ENCODE data around the gene DCK. TPM values are rescaled to one million over a fixed set of nuclear protein-coding genes. Genes with fewer than 3 reads are reported as not detected.

The DCK gene
- total RNA-seq, 1 donor from 2014 or later = 15.5 TPM

DNA sequence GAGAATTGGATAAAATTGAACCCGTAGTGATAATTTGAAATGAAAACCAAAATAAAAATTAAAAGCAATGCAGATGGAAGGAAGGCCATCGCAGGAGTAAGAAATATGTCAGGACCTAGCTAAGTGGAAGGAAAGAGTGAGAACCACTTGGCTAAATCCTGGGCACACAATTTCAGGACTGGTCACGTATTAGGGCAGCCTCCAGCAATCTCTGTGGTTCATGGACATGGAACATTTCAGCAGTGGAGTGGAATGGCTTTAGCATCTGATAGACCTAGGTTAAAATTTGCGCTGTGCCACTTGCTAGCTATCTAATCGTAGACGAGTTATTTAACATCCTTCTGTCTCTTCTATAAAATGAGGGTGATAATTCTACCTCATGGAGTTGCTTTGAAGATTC is 71.1 kb downstream of the DCK start:
- H3K36me3 Mint-ChIP-seq = no peaks in the 10 kb centered on the region
- TF ChIP-seq CTCF (conservative IDR thresholded peaks at IDR 0.05) = no peak
- H3K9me3 Mint-ChIP-seq = peaks cover 5% of the 10 kb centered on the region
- peaks cover 4% of the 10 kb centered on the region for H3K4me1 Mint-ChIP-seq (ENCODE audit: unreplicated experiment)
- no peak for DNase-seq (ENCODE audit: extremely low spot score, unreplicated experiment)
- no peak overlapping the region for H3K27ac Mint-ChIP-seq
- no peak overlapping the region for H3K4me3 Mint-ChIP-seq
- no peaks in the 10 kb centered on the region for H3K27me3 Mint-ChIP-seq

DNA sequence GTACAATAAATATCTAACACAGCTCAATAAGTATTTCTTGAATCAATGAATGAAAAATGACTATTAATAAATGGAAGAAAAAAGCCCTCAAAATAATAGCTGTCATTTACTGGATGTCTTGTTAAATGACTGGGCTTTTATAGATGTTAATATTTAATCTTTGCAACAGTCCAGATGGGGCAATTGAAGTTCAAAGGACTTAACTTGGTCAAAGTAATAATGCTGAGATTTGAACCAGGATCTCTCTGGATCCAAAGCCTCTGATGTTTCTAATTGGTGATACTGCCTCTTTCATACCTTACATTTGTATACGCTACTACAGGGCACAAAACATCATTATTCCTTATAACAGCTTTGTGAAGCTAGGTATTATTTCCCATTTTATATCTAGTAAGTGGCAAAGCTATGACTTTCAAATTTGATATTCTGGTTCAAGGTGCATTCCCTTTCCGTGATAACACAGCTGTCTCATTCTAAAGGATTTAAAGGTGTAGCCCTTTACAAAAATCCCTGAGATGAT is 72.6 kb downstream of the DCK start:
- H3K27me3 Mint-ChIP-seq = no peaks in the 10 kb centered on the region
- no peaks in the 10 kb centered on the region for H3K36me3 Mint-ChIP-seq
- peaks cover 4% of the 10 kb centered on the region for H3K4me1 Mint-ChIP-seq (ENCODE audit: unreplicated experiment)
- peaks cover 5% of the 10 kb centered on the region for H3K9me3 Mint-ChIP-seq
- H3K27ac Mint-ChIP-seq = no peak overlapping the region
- no peak overlapping the region for H3K4me3 Mint-ChIP-seq
- no peak for DNase-seq (ENCODE audit: extremely low spot score, unreplicated experiment)
- no peak for TF ChIP-seq CTCF (conservative IDR thresholded peaks at IDR 0.05)

- Mint-ChIP-seq H3K27ac (peak overlapping the region; percentile 1), H3K27me3 (no peaks in the 10 kb centered on the region), H3K36me3 (no peaks in the 10 kb centered on the region), H3K9me3 (peaks cover 5% of the 10 kb centered on the region), H3K4me1 (ENCODE audit: unreplicated experiment) (peaks cover 4% of the 10 kb centered on the region), H3K4me3 (no peak overlapping the region)
- no peak for TF ChIP-seq CTCF (conservative IDR thresholded peaks at IDR 0.05)
- DNase-seq (ENCODE audit: extremely low spot score, unreplicated experiment) = no peak
Observed at GRCh38 chr4:71066737-71067716, 73.6 kb downstream of the DCK start.

DNA sequence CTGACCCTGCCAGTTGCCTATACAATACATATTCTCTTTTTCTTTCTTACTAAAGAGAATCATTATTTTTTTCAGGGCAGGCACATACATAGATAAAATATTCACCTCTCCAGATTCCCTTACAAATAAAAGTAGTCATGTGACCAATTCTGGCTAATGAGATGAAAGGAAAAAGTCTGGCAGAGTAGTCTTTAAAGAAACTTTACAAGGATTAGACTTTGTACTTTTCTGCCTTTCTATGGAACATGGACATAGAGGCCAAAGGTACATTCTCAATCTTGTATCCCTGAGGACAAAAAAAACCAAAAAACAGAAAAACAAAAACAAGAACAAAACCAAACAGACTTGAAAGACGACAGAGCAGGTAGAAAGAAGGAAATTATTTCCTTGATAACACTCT is 75.6 kb downstream of the DCK start:
- Mint-ChIP-seq H3K27ac (no peak overlapping the region), H3K4me3 (no peak overlapping the region), H3K36me3 (no peaks in the 10 kb centered on the region), H3K4me1 (ENCODE audit: unreplicated experiment) (peaks cover 4% of the 10 kb centered on the region), H3K9me3 (peaks cover 5% of the 10 kb centered on the region), H3K27me3 (peaks cover 2% of the 10 kb centered on the region)
- DNase-seq (ENCODE audit: extremely low spot score, unreplicated experiment) = no peak
- no peak for TF ChIP-seq CTCF (conservative IDR thresholded peaks at IDR 0.05)

DNA sequence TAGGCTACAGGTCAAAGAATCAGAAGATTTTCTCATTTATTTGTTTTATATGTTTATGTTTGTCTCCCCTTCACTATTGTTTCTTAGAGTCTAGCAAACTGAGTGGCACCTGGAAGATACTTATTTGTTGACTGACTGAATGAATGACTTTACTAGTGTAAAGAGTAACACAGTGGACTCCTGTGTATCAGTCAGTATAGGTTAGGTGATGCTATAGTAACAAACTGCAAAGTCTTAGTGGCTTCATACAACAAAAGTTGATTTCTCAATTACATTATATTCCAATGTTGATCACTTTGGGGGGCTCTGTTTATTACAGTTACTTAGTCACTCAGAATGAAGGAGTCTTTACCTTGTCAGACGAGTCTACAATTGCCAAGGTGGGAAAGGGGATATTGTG is 76.6 kb downstream of the DCK start:
- no peak for DNase-seq (ENCODE audit: extremely low spot score, unreplicated experiment)
- Mint-ChIP-seq H3K36me3 (no peaks in the 10 kb centered on the region), H3K4me3 (no peak overlapping the region), H3K4me1 (ENCODE audit: unreplicated experiment) (peaks cover 14% of the 10 kb centered on the region), H3K27ac (no peak overlapping the region), H3K9me3 (peaks cover 5% of the 10 kb centered on the region), H3K27me3 (peaks cover 3% of the 10 kb centered on the region)
- TF ChIP-seq CTCF (conservative IDR thresholded peaks at IDR 0.05) = no peak

All from type B pancreatic cell (in vitro differentiated cells).